ENCODE measurements around the gene IL10.
"Not testable (repeated sequence)": the region's sequence is repeated elsewhere in the genome, so short reads cannot be mapped to it uniquely, and the experiment has no call there.

- TF ChIP-seq CTCF, EZH2 (IDR thresholded peaks at IDR 0.05): not testable (repeated sequence)
These were observed 9.4 kb downstream of the IL10 start for GRCh38 chr1:206762741-206763364.

All from neural progenitor cell (in vitro differentiated cells).